Testis (tissue), 3 donors: Measurements from ENCODE around the gene NUP188. TPM values are rescaled to one million over a fixed set of nuclear protein-coding genes. Genes with fewer than 3 reads are reported as not detected.
"Not testable (repeated sequence)": the region's sequence is repeated elsewhere in the genome, so short reads cannot be mapped to it uniquely, and the experiment has no call there.

Source experiments
- DNase-seq: peaks from one replicate; pipeline ENCODE4 v3.0.0-alpha.2; 2019
- H3K27ac ChIP-seq, 2 donors: fragments of 200-600 bp; sonication (generic); one replicate each; pipeline ENCODE4 v1.5.1; 2019
- H3K27me3 ChIP-seq: fragments of 200-600 bp; sonication (generic); one replicate; pipeline ENCODE4 v1.5.1; 2019
- H3K36me3 ChIP-seq: fragments of 200-600 bp; sonication (generic); one replicate; pipeline ENCODE4 v1.5.1; 2017; ENCODE audit warnings: low read depth; ENCODE audit errors: missing control alignments
- H3K4me1 ChIP-seq: fragments of 200-600 bp; sonication (generic); one replicate; pipeline ENCODE4 v1.5.1; 2019
- H3K4me3 ChIP-seq, 2 donors: fragments of 200-600 bp; sonication (generic); one replicate each; pipeline ENCODE4 v1.5.1; 2017 to 2019
- H3K9me3 ChIP-seq: fragments of 200-600 bp; sonication (generic); one replicate; pipeline ENCODE4 v1.5.1; 2017
- POLR2A ChIP-seq: fragments of 450-650 bp; IDR thresholded peaks from one replicate; pipeline ENCODE4 v1.6.1; 2017; ENCODE audit warnings: antibody characterized with exemption, mild to moderate bottlenecking, moderate library complexity
- WGBS, 2 donors: methylation state at CpG; one replicate each; pipeline ENCODE4 v1.1.5; 2018; 5-methylcytosine and 5-hydroxymethylcytosine counted together
- intact Hi-C: fragments of 100-400 bp; cut with DNase I; formaldehyde crosslinking; loops from one replicate; pipeline ENCODE4 v1.15.1; 2023; ENCODE audit warnings: low total_unique reads
- polyA plus RNA-seq: library from polyadenylated mRNA; stranded (reverse); fragments of 350-450 nt; fragmentation: Illumina TruSeq; extraction: RNeasy Lipid Tissue Mini Kit (QIAGEN cat#74804); gene quantifications from one replicate; pipeline ENCODE4 v1.2.3, GENCODE V29; 2014; ENCODE audit warnings: low read depth, low replicate concordance; ENCODE audit not compliant: insufficient read depth
- total RNA-seq, 2 donors: library from RNA; depleted of rRNA; stranded (reverse); fragments of >200 nt; gene quantifications; one replicate each; pipeline ENCODE4 v1.2.3, GENCODE V29; 2016
- TF ChIP-seq, protein P1 (sequence below), 3 experiments: fragments of 450-650 bp in 2 of 3; fragments of 200-600 bp in 1 of 3; sonication (generic) in 1 of 3; IDR thresholded peaks; one replicate each; pipeline ENCODE4 v1.5.1; 2016 to 2019; ENCODE audit warnings: antibody characterized with exemption in 3 of 3, mild to moderate bottlenecking in 2 of 3, moderate library complexity in 1 of 3

Gene NUP188
- total and polyA plus RNA-seq, 3 donors from 2014 or later, result 165 to 241 (median 184) TPM

DNA sequence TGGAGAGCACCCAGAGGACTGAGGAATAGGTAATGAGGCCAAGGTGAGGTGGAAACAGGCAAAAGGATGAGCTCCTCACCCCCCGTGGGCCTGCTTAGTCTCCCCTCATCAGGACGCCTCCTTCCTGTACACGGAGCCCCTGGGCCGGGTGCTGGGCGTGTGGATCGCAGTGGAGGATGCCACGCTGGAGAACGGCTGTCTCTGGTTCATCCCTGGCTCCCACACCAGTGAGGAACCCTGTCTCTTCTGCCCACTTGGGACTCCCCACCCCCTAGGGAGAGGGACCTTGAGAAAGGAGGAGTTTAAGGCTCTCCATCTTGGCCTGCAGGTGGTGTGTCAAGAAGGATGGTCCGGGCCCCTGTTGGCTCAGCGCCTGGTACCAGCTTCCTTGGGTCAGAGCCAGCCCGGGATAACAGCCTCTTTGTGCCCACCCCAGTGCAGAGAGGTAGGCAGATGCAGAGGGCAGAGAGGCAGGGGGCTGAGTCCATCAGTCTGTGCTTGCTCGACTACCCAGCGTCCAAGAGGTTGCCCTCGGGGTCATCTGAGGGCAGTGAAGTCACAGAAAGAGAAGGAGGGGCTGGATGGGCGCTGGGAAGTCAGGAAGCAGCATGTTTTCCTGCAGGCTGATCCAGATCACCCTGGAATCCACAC lies 7.1 kb upstream of the NUP188 start:
- peaks cover 7% of the 10 kb centered on the region for H3K4me1 ChIP-seq
- DNase-seq, result no peak
- H3K9me3 ChIP-seq, result no peaks in the 10 kb centered on the region
- no peaks in the 10 kb centered on the region for H3K36me3 ChIP-seq
- H3K4me3 ChIP-seq, result no peak overlapping the region
- WGBS, 2 donors, result 73 to 77% methylated on average over 14 to 15 of the region's 15 CpGs
- TF ChIP-seq, protein P1, sequence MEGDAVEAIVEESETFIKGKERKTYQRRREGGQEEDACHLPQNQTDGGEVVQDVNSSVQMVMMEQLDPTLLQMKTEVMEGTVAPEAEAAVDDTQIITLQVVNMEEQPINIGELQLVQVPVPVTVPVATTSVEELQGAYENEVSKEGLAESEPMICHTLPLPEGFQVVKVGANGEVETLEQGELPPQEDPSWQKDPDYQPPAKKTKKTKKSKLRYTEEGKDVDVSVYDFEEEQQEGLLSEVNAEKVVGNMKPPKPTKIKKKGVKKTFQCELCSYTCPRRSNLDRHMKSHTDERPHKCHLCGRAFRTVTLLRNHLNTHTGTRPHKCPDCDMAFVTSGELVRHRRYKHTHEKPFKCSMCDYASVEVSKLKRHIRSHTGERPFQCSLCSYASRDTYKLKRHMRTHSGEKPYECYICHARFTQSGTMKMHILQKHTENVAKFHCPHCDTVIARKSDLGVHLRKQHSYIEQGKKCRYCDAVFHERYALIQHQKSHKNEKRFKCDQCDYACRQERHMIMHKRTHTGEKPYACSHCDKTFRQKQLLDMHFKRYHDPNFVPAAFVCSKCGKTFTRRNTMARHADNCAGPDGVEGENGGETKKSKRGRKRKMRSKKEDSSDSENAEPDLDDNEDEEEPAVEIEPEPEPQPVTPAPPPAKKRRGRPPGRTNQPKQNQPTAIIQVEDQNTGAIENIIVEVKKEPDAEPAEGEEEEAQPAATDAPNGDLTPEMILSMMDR (IDR thresholded peaks at IDR 0.05), result no peak
- TF ChIP-seq POLR2A, result no peak
- no peak overlapping the region for H3K27ac ChIP-seq
- no peaks in the 10 kb centered on the region for H3K27me3 ChIP-seq
- intact Hi-C loops, result loop anchor here (5.0 kb wide), 1 partner anchor 78 kb away; no protein-coding TSS in a partner anchor

GRCh38 chr9:128940946-128941755 lies 6.3 kb upstream of the NUP188 start:
- Histone ChIP-seq H3K9me3 (no peaks in the 10 kb centered on the region), H3K27me3 (no peaks in the 10 kb centered on the region), H3K4me3 (no peak overlapping the region), H3K4me1 (peaks cover 10% of the 10 kb centered on the region), H3K36me3 (no peaks in the 10 kb centered on the region), H3K27ac (no peak overlapping the region)
- intact Hi-C loops, result loop anchor here (5.0 kb wide), 1 partner anchor 79 kb away; no protein-coding TSS in a partner anchor
- TF ChIP-seq, protein P1 (IDR thresholded peaks at IDR 0.05), result no peak
- no peak for TF ChIP-seq POLR2A
- 82 to 84% methylated on average over 10 to 12 of the region's 12 CpGs for WGBS, 2 donors
- DNase-seq, result no peak

GRCh38 chr9:128943832-128944620 lies 3.5 kb upstream of the NUP188 start:
- Histone ChIP-seq H3K9me3 (no peaks in the 10 kb centered on the region), H3K36me3 (no peaks in the 10 kb centered on the region), H3K4me1 (peaks cover 17% of the 10 kb centered on the region), H3K27me3 (no peaks in the 10 kb centered on the region), H3K27ac (peak overlapping the region in 1 of 2 donors; percentile 32), H3K4me3 (no peak overlapping the region)
- intact Hi-C loops, result loop anchor here (5.0 kb wide), 1 partner anchor 82 kb away; no protein-coding TSS in a partner anchor
- no peak for DNase-seq
- WGBS, 2 donors, result 77 to 79% methylated on average over 7 of the region's 7 CpGs
- TF ChIP-seq POLR2A, result no peak
- TF ChIP-seq, protein P1 (IDR thresholded peaks at IDR 0.05), result no peak

GRCh38 chr9:128944966-128945365 lies 2.5 kb upstream of the NUP188 start:
- H3K36me3 ChIP-seq, H3K4me3 ChIP-seq, H3K9me3 ChIP-seq, DNase-seq, H3K27ac ChIP-seq, H3K27me3 ChIP-seq: not testable (repeated sequence)
- peaks cover 17% of the 10 kb centered on the region for H3K4me1 ChIP-seq
- 84 to 89% methylated on average over 7 of the region's 7 CpGs for WGBS, 2 donors
- intact Hi-C loops, result loop anchor here (5.0 kb wide), 1 partner anchor 83 kb away; no protein-coding TSS in a partner anchor
